Measurements from ENCODE around the gene TRAPPC5.

TRAPPC5 gene

DNA sequence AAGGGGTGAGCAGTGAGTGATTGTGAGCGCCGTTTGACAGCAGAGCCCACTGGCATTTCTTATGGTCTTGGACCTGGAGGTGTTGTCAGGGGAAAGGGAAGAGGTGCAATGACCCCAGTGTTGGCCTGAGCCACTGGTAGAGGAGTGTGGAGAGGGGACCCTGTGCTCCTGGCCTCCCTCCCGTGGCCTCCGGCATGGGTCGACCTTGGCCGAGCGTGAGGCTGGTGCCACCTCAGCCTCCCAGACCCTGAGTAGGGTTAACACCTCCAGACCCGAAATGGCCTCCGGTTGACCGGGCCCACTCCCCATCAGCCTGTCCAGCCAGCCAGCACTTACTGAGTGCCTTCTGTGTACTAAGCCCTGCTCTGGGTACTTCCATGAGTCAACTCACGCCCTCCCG, 6.5 kb downstream of the TRAPPC5 start (continued):
- TF ChIP-seq CREB5 (CRISPR knock-in tag; IDR thresholded peaks at IDR 0.05; ENCODE audit: low read depth) = no peak
- TF ChIP-seq RARB (CRISPR knock-in tag; IDR thresholded peaks at IDR 0.05) = no peak
- TF ChIP-seq GLIS3 (CRISPR knock-in tag; IDR thresholded peaks at IDR 0.05) = no peak
- TF ChIP-seq TCF4 (CRISPR knock-in tag; IDR thresholded peaks at IDR 0.05; ENCODE audit: borderline replicate concordance) = no peak

DNA sequence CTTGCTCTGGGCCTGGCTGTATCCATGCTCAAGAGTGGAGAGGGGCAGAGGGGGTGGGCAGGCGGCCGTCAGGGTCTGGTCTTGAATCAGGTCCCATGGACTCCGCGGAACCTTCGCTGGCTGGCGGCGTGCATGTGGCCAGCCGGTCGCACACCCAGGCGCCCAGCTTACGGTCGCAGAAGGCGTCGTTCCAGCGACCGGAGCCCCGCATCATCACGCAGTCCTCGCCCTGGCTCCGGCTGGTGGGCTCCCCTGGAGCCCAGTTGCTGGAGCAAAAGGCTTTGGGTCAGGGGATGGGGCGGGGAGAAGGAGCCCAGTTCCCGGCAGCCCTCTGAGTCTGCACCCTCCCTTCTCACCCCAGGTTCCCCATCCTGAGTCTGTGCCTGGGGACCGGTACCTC, 8.5 kb downstream of the TRAPPC5 start:
- no peak for ATAC-seq
- no peak for TF ChIP-seq ZFP3 (CRISPR knock-in tag; IDR thresholded peaks at IDR 0.05)
- TF ChIP-seq, protein P1, sequence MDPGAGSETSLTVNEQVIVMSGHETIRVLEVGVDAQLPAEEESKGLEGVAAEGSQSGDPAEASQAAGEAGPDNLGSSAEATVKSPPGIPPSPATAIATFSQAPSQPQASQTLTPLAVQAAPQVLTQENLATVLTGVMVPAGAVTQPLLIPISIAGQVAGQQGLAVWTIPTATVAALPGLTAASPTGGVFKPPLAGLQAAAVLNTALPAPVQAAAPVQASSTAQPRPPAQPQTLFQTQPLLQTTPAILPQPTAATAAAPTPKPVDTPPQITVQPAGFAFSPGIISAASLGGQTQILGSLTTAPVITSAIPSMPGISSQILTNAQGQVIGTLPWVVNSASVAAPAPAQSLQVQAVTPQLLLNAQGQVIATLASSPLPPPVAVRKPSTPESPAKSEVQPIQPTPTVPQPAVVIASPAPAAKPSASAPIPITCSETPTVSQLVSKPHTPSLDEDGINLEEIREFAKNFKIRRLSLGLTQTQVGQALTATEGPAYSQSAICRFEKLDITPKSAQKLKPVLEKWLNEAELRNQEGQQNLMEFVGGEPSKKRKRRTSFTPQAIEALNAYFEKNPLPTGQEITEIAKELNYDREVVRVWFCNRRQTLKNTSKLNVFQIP (CRISPR knock-in tag; IDR thresholded peaks at IDR 0.05; ENCODE audit: borderline replicate concordance, low read depth) = no peak
- TF ChIP-seq TOX (CRISPR knock-in tag; IDR thresholded peaks at IDR 0.05; ENCODE audit: borderline replicate concordance) = no peak
- no peak for TF ChIP-seq GLIS3 (CRISPR knock-in tag; IDR thresholded peaks at IDR 0.05)
- TF ChIP-seq ZNF70 (CRISPR knock-in tag; IDR thresholded peaks at IDR 0.05) = no peak

- no peak for TF ChIP-seq PPARA (CRISPR knock-in tag; IDR thresholded peaks at IDR 0.05; ENCODE audit: borderline replicate concordance)
- no peak for TF ChIP-seq ISL1 (CRISPR knock-in tag; IDR thresholded peaks at IDR 0.05)
- no peak for TF ChIP-seq PATZ1 (CRISPR knock-in tag; IDR thresholded peaks at IDR 0.05; ENCODE audit: borderline replicate concordance)
- no peak for TF ChIP-seq ESRRG (CRISPR knock-in tag; IDR thresholded peaks at IDR 0.05)
- no peak for TF ChIP-seq BACH2 (CRISPR knock-in tag; IDR thresholded peaks at IDR 0.05; ENCODE audit: borderline replicate concordance)
- no peak for TF ChIP-seq RARB (CRISPR knock-in tag; IDR thresholded peaks at IDR 0.05)
- TF ChIP-seq SNAI2 (CRISPR knock-in tag; IDR thresholded peaks at IDR 0.05) = no peak
- TF ChIP-seq ARNTL (CRISPR knock-in tag; IDR thresholded peaks at IDR 0.05; ENCODE audit: borderline replicate concordance, low read depth) = no peak
- ATAC-seq = no peak
Measured at GRCh38 chr19:7690779-7691258, 10.2 kb downstream of the TRAPPC5 start.

- no peak for ATAC-seq
- TF ChIP-seq, protein P1 (CRISPR knock-in tag; IDR thresholded peaks at IDR 0.05; ENCODE audit: borderline replicate concordance, low read depth) = no peak
- TF ChIP-seq PATZ1 (CRISPR knock-in tag; IDR thresholded peaks at IDR 0.05; ENCODE audit: borderline replicate concordance) (no peak), ZFP30 (CRISPR knock-in tag; IDR thresholded peaks at IDR 0.05) (no peak), CREB5 (CRISPR knock-in tag; IDR thresholded peaks at IDR 0.05; ENCODE audit: low read depth) (no peak), ISL1 (CRISPR knock-in tag; IDR thresholded peaks at IDR 0.05) (no peak), RARB (CRISPR knock-in tag; IDR thresholded peaks at IDR 0.05) (no peak), ZNF565 (CRISPR knock-in tag; conservative IDR thresholded peaks at IDR 0.05; ENCODE audit: low read depth) (no peak), ZNF8 (CRISPR knock-in tag; IDR thresholded peaks at IDR 0.05) (no peak), CSDC2 (CRISPR knock-in tag; IDR thresholded peaks at IDR 0.05) (no peak), ZNF70 (CRISPR knock-in tag; IDR thresholded peaks at IDR 0.05) (no peak), SNAI2 (CRISPR knock-in tag; IDR thresholded peaks at IDR 0.05) (no peak), ZC3H10 (CRISPR knock-in tag; IDR thresholded peaks at IDR 0.05) (no peak), ZFP3 (CRISPR knock-in tag; IDR thresholded peaks at IDR 0.05) (no peak), TCF4 (CRISPR knock-in tag; IDR thresholded peaks at IDR 0.05; ENCODE audit: borderline replicate concordance) (no peak), BACH2 (CRISPR knock-in tag; IDR thresholded peaks at IDR 0.05; ENCODE audit: borderline replicate concordance) (no peak), OSR1 (CRISPR knock-in tag; IDR thresholded peaks at IDR 0.05) (no peak), GLIS3 (CRISPR knock-in tag; IDR thresholded peaks at IDR 0.05) (no peak), ARNTL (CRISPR knock-in tag; IDR thresholded peaks at IDR 0.05; ENCODE audit: borderline replicate concordance, low read depth) (no peak), TOX (CRISPR knock-in tag; IDR thresholded peaks at IDR 0.05; ENCODE audit: borderline replicate concordance) (no peak)
- TF ChIP-seq, protein P2, sequence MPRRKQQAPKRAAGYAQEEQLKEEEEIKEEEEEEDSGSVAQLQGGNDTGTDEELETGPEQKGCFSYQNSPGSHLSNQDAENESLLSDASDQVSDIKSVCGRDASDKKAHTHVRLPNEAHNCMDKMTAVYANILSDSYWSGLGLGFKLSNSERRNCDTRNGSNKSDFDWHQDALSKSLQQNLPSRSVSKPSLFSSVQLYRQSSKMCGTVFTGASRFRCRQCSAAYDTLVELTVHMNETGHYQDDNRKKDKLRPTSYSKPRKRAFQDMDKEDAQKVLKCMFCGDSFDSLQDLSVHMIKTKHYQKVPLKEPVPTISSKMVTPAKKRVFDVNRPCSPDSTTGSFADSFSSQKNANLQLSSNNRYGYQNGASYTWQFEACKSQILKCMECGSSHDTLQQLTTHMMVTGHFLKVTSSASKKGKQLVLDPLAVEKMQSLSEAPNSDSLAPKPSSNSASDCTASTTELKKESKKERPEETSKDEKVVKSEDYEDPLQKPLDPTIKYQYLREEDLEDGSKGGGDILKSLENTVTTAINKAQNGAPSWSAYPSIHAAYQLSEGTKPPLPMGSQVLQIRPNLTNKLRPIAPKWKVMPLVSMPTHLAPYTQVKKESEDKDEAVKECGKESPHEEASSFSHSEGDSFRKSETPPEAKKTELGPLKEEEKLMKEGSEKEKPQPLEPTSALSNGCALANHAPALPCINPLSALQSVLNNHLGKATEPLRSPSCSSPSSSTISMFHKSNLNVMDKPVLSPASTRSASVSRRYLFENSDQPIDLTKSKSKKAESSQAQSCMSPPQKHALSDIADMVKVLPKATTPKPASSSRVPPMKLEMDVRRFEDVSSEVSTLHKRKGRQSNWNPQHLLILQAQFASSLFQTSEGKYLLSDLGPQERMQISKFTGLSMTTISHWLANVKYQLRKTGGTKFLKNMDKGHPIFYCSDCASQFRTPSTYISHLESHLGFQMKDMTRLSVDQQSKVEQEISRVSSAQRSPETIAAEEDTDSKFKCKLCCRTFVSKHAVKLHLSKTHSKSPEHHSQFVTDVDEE (CRISPR knock-in tag; IDR thresholded peaks at IDR 0.05) = no peak
Measured at GRCh38 chr19:7691497-7691896, 10.9 kb downstream of the TRAPPC5 start.
